ENCODE measurements around the gene SIL1.
"Not testable (repeated sequence)": the region's sequence is repeated elsewhere in the genome, so short reads cannot be mapped to it uniquely, and the experiment has no call there.

The SIL1 gene

DNA sequence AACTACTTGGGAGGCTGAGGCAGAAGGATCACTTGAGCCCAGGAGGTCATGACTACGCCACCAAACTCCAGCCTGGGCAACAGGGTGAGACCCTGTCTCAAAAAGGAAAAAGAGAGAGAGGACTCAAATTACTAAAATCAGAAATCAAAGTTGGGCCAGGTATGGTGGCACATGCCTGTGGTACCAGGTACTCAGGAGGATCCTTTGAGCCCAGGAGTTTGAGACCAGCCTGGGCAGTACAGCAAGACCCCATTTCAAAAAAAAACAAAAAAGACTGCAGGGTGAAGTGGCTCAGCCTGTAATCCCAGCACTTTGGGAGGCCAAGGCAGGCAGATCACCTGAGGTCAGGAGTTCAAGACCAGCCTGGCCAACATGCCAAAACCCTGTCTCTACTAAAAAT, 23.8 kb downstream of the SIL1 start:
- not testable (repeated sequence) for DNase-seq

DNA sequence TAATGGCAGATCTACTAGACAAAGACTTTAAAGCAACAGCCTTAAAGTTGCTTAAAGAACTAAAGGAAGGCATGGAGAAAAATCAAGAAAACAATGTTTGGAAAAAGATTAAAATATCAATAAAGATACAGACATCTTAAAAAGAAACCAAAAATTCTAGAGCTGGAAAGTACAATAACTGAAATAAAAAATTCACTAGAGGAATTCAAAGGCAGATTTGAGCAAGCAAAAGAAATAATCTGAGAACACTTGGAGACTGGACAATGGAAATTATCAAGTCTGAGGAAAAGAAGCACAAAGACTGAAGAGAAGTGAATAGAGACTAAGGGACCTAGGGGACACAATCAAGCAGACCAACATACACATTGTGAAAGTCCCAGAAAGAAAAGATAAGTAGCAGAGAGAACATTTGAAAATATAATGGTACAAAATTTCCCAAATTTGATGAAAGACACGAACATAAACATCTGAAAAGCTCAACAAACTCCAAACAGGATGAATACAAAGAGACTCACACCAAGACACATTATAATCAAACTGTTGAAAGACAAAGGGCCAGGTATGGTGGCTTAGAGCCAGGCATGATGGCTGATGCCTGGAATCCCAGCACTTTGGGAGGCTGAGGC, 26.3 kb downstream of the SIL1 start:
- no peak for DNase-seq

DNA sequence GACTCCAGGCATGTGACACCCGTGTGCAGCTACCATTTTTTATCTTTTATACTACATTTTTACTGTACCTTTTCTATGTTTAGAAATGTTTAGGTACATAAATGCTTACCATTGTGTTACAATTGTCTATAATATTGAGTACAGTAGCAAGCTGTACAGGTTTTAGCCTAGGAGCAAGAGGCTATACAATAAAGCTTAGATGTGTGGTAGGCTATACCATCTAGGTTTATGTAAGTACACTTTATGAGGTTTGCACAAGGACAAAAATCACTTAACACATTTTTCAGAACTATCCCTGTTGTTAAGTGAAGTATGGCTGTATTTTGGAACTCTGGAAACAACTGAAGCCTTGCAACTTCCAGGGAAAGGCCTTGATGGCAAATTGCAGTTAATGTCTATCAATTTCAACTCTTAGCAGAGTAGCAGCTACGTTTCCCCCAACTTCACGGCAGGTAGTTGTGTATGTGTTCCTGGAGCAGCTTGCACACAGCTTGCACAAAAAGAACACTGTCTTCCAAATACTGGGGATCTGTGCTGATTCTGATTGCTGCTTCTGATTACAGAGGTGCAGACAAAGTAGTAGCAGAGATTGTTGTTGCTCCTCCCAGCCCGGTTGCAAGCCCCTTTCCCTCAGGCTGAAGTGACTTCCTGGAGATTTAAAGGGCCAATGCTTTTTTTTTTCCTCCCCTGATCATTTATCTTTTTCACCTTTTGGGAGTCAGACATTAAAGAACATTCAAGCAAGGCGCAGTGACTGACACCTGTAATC, 30.0 kb downstream of the SIL1 start:
- peak in 1 of 4 experiments; percentile 17 for DNase-seq

DNA sequence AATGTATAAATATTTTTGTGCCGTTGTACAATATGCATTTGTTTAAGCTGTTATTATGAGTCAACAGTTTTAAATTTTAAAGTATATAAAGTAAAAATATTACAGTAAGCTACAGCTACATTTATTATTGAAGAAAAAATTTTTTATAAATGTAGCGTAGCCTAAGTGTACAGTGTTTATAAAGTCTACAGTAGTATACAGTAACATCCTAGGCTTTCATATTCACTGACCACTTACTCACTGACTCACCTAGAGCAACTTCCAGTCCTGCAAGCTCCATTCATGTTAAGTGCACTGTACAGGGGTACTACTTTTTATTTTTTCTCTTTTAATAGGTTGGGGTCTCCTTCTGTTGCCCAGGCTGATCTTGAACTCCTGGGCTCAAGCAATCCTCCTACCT, 30.6 kb downstream of the SIL1 start:
- DNase-seq = no peak

DNA sequence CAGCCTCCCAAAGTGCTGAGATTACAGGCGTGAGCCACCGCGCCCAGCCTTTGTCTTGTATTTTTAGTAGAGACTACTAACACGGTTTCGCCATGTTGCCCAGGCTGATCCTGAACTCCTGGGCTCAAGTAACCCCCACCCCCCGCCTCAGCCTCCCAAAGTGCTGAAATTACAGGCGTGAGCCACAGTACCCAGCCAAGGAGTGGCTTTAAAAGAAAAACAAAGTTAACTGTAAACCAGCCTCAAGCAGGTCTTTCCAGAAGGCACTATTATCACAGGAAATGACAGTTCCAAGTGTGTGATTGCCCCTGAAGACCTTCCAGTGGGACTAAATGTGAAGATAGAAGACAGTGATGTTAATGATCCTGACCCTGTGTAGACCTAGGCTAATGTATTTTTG, 31.1 kb downstream of the SIL1 start:
- no peak for DNase-seq

DNA sequence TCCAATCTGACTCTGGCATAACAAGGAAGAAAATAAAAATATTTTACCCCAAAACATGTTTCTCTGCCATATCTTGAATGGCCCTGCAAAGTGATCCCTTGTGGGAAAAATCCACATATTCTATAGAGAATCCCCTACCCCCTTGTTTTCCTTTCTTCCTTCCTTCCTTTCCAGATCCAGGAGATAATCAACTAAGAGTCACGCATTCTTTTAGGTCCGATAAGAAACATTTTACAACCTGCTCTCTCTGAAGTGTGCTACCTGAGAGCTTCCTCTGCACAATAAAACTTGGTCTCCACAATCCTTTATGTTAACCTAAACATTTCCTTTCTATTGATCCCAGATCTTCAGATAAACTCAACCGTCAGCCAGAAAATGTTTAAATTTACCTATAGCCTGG, 33.3 kb downstream of the SIL1 start:
- DNase-seq = not testable (repeated sequence)

DNA sequence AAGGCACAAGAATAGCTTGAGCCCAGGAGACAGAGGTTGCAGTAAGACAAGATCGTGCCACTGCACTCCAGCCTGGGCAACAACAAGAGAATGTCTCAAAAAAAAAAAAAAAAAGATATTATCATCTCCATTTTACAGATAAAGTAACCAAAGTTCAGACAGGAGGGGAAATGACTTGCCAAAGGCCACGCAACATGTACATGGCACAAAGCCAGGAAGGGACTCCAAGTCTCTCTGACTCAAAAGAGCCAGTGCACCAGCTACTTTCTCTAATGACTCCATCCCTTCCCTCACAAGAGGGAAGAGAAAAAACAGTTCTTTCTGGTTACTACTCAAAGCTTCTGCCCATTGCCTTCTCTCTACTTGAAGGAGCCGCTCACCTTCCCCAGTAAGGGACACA, 34.1 kb downstream of the SIL1 start:
- peak; percentile 63 to 81 (median 72) for DNase-seq

- no peak for DNase-seq
Observed at GRCh38 chr5:139162448-139162847, 35.7 kb downstream of the SIL1 start.

DNA sequence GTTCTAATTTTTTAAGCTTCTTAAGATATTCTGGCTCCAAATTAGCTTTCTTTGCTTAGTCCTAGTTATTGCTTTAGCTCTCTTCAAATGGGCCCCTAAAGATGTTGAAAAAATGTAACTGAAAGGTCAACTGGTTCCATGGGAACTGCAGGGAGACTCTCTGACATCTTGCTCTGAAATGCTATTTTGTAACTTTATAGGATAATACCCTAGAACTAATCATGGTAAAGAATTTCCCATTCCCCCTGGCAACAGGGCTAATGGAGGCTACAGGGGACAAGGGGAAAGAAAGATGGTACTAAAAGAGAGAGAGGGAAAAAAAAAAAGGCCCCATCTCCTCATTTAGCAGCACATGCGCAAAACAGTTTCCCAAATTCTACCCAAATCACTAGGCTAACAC, 39.4 kb downstream of the SIL1 start:
- no peak for DNase-seq

DNA sequence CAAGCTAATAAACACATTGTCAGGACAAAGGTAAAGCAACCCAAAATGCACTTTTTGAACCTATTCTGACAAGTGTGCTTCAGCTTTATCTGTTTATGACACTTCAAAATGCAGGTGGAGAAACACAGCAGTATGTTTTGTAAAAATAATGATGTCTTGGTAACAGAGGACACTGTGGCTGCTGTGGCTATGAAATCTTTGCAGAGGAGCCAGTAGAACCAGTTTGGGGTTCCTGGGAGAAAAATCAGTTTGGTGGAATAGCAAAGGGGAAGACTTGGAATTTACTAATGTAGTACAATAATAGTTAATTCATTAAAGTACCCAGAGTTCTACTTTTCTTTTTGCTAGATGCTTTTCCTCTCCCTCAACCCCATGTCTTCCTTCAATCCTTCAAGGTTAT, 40.6 kb downstream of the SIL1 start:
- no peak for DNase-seq

GRCh38 chr5:139156814-139157213, 41.4 kb downstream of the SIL1 start:
- no peak for DNase-seq

DNA sequence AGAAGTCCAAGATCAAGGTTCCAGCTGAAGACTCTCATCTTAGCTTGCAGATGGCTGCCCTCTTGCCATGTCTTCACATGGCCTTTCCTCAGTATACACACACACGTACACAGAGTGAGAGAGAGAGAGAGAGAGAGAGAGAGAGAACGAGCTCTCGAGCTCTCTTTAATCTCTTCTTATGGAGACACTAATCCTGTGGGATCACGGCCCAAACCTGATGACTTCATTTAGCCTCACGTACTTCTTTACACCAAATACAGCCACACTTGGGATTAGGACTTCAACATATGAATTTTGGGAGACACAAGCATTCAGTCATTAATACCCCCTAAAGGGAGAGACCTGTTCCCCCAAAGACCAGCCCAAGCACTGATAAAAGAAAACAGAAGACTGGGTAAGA, 42.8 kb downstream of the SIL1 start:
- DNase-seq = no peak

DNA sequence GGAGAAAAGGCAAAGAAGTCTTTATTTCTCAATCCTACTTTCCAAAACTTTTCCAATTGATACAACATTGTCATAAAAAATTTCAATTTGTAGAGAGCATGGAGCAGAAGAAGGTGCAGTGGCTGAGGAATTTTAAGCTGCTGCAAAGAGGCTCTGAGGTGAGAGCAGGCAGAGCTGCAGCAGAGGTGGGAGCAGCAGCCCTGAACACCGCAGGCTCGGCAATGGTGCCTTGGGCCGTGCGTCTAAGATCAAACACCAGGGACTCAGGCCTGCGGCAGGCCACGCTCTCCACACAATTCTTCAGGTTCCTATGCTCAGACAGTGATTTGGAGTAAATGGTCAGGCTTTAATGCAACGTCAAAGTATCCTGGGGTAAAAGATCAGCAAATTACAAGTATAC, 46.3 kb downstream of the SIL1 start:
- DNase-seq = no peak

DNA sequence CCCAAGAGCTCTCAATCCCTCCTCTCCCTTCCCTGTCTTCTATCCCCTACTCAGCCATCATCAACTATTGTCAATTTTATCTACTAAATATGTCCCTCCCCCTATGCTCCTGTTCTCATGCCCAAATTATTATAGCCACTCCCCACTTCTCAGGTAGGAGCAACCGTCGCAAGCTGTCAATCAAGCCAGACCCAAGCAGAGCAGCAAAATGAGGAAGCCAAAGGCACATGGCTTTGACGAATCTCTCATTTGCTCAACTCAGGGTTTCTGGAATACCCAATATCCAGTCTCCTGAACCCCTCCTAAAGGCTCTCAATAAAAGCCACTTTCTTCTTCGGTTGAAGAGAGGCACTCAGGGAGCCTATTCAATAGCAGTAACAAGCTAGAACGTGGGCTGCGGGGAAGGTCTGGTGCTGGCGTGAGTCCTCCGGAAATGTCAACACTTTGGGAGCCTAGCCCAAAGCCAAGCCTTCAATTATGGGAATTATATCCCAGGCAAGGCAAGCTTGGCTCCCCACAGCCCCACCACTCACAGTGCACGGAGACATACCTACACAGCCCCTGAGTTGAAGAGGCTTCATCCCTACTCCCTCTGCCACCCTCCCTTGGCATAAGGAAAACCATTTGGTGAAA, 47.7 kb downstream of the SIL1 start:
- peak; percentile 55 to 64 (median 60) for DNase-seq

DNA sequence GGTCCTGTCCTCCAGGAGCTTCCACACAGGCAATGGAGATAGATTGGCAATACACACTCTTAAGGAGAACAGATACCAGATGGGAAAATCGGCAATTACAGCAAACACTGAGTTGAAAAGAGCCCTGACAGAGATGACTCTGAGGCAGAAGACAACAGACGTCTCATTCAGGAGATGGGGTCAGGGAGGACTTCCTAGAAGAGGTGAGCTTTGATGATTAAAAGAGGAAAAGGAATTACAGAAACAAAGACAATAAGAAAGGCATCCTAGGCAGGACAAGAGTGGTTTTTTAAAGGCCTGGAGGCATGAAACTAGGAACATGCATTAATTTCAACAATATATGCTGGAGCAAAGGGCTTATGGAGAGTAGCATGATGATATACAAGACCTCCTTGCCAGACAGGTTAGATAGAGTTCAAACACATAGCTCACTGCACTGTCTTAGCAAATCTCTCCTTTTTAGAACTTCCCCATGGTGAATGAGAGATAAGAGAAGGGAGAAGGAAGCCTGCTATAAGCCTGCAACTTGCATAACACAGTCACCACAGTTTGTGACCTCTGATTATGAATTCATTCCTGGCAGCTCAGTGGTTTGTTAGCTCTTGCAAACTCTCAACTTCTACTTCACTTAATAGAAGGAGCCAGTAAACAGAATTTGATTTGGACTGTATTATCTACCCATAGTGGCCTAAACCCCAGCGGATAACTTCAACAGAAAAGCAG, 48.5 kb downstream of the SIL1 start:
- peak; percentile 51 to 82 (median 73) for DNase-seq

GRCh38 chr5:139148986-139149385, 49.2 kb downstream of the SIL1 start:
- no peak for DNase-seq

GRCh38 chr5:139148306-139148705, 49.9 kb downstream of the SIL1 start:
- DNase-seq = no peak

- no peak for DNase-seq
Observed at GRCh38 chr5:139147483-139148087, 50.6 kb downstream of the SIL1 start.

DNA sequence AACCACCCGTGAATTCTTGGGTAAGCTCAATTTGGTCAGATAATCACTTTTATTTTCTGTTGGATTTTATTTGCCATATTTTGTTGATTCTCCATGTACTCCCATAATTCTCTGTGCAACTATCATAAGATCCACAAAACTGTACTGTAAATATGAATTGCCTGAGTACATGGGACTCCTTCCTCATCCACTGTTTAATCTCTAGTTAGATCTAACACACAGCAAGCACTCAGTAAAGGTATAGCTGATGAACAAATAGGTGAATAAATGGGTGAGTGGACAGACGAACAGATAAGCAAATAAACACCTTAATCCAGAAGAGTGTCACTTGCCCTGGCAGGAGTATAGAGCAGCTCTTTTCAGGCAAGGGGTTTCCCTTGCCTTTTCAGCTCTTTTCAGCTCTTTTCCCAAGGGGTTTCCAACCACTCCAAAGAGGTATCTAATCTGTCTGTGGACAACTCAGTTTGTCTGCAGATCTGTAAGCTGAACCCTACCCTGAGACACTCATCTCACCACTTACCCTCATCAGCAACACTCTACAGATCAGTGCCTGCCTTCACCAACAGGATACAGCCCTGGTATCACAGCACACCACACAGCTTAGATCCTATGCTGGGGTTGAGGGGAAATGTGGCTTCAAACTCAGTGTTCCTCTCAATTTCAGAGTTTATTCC, 51.2 kb downstream of the SIL1 start:
- DNase-seq = no peak

GRCh38 chr5:139141446-139142204, 56.5 kb downstream of the SIL1 start:
- DNase-seq = no peak

DNA sequence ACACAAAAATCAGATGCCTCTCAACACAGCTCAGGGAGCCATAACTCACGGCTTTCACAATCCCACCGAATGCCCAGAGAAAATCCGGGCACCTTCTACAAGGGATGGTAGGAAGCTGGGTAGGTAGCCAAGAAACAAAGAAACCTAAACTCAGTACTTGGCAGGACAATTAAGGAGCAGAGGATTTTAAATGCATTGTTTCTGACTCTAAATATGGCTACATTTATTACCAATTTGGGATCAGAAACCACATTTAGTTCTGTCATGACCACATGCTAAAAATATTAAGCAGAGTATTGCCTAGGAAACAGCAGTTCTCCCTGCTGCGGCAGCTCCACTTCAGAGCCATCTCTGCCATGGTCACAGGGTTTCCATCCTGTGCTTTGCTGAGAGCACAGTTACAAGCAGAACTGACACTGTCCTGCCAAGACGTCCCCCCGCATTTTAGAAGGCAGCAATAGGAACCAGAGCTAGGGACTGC, 57.5 kb downstream of the SIL1 start:
- peak; percentile 67 to 82 (median 79) for DNase-seq

All from suppressor macrophage (primary cell).